ENCODE data around the gene TRIAP1.

DNA sequence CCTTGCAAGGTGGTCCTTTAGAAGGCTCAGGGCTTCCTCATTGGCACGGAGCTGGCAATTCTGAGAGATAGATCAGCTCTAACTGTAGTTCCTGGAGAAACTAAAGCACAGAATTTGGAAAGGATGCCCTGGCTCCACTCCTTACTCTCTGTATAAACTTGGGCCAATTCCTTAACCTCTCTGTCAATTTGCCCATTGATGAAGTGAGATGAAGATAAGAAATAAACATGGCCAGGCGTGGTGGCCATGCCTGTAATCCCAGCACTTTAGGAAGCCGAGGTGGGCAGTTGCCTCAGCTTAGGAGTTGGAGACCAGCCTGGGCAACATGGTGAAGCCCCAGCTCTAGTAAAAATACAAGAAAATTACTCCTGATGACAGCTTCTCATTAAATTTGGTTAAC lies 42.3 kb downstream of the TRIAP1 start:
- TF ChIP-seq, protein P1, sequence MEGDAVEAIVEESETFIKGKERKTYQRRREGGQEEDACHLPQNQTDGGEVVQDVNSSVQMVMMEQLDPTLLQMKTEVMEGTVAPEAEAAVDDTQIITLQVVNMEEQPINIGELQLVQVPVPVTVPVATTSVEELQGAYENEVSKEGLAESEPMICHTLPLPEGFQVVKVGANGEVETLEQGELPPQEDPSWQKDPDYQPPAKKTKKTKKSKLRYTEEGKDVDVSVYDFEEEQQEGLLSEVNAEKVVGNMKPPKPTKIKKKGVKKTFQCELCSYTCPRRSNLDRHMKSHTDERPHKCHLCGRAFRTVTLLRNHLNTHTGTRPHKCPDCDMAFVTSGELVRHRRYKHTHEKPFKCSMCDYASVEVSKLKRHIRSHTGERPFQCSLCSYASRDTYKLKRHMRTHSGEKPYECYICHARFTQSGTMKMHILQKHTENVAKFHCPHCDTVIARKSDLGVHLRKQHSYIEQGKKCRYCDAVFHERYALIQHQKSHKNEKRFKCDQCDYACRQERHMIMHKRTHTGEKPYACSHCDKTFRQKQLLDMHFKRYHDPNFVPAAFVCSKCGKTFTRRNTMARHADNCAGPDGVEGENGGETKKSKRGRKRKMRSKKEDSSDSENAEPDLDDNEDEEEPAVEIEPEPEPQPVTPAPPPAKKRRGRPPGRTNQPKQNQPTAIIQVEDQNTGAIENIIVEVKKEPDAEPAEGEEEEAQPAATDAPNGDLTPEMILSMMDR (IDR thresholded peaks at IDR 0.05) = no peak
- no peak for TF ChIP-seq ZFX (IDR thresholded peaks at IDR 0.05; ENCODE audit: borderline replicate concordance)

All from 22Rv1 (cell line).